Astrocyte (in vitro differentiated cells and primary cell): ENCODE measurements around the gene GIT1. TPM values are rescaled to one million over a fixed set of nuclear protein-coding genes. Genes with fewer than 3 reads are reported as not detected.

Experiments
- DNase-seq: peaks from one replicate; pipeline ENCODE4 v3.0.0-alpha.2; 2010; ENCODE audit warnings: low read depth
- FAIRE-seq: peaks from 2 replicates; lab custom pipeline; 2011; peaks lifted over from hg19 to GRCh38; lab: Jason Lieb, UNC
- H2AFZ ChIP-seq: 2 replicates; pipeline ENCODE4 v1.6.0; 2012; ENCODE audit warnings: low read depth, low read length, inconsistent platforms
- H3K27ac ChIP-seq: 2 replicates; pipeline ENCODE4 v1.5.1; 2011; ENCODE audit warnings: low read depth, low read length, inconsistent platforms
- H3K27me3 ChIP-seq: 2 replicates; pipeline ENCODE4 v1.6.0; 2011; ENCODE audit warnings: low read length, inconsistent platforms; ENCODE audit not compliant: insufficient read depth
- H3K36me3 ChIP-seq: 2 replicates; pipeline ENCODE4 v1.5.1; 2011; ENCODE audit warnings: low read length, inconsistent platforms; ENCODE audit not compliant: insufficient read depth
- H3K4me1 ChIP-seq: 2 replicates; pipeline ENCODE4 v1.5.1; 2011; ENCODE audit warnings: low read length, inconsistent platforms; ENCODE audit not compliant: insufficient read depth
- H3K4me2 ChIP-seq: 2 replicates; pipeline ENCODE4 v1.6.0; 2012; ENCODE audit warnings: low read length, inconsistent platforms
- H3K4me3 ChIP-seq: 2 replicates; pipeline ENCODE4 v1.5.1; 2011; ENCODE audit warnings: low read depth, mild to moderate bottlenecking, low read length, inconsistent platforms; ENCODE audit not compliant: insufficient read depth
- H3K79me2 ChIP-seq: 2 replicates; pipeline ENCODE4 v1.6.0; 2012; ENCODE audit warnings: mild to moderate bottlenecking, low read length, inconsistent platforms; ENCODE audit not compliant: insufficient read depth
- H3K9ac ChIP-seq: 2 replicates; pipeline ENCODE4 v1.6.0; 2012; ENCODE audit warnings: mild to moderate bottlenecking, low read length, inconsistent platforms
- H3K9me3 ChIP-seq: 2 replicates; pipeline ENCODE4 v1.5.1; 2012; ENCODE audit warnings: low read depth, mild to moderate bottlenecking, low read length, inconsistent platforms; ENCODE audit not compliant: insufficient read depth
- H4K20me1 ChIP-seq: 2 replicates; pipeline ENCODE4 v1.6.0; 2012; ENCODE audit warnings: low read length, inconsistent platforms; ENCODE audit not compliant: insufficient read depth
- H3K27ac Mint-ChIP-seq: one replicate; pipeline ENCODE4 v1.8.0; 2021; ENCODE audit warnings: mild to moderate bottlenecking, mixed read lengths; ENCODE audit not compliant: unreplicated experiment
- H3K27me3 Mint-ChIP-seq: one replicate; pipeline ENCODE4 v1.8.0; 2021; ENCODE audit warnings: low read depth, mixed read lengths; ENCODE audit not compliant: unreplicated experiment
- H3K36me3 Mint-ChIP-seq: one replicate; pipeline ENCODE4 v1.8.0; 2021; ENCODE audit warnings: low read depth, mixed read lengths; ENCODE audit not compliant: unreplicated experiment
- H3K4me1 Mint-ChIP-seq: one replicate; pipeline ENCODE4 v1.8.0; 2021; ENCODE audit warnings: low read depth, mixed read lengths; ENCODE audit not compliant: unreplicated experiment
- H3K4me3 Mint-ChIP-seq: one replicate; pipeline ENCODE4 v1.8.0; 2021; ENCODE audit warnings: mild to moderate bottlenecking, moderate library complexity, mixed read lengths; ENCODE audit not compliant: unreplicated experiment
- H3K9me3 Mint-ChIP-seq: one replicate; pipeline ENCODE4 v1.8.0; 2021; ENCODE audit warnings: mild to moderate bottlenecking, mixed read lengths; ENCODE audit not compliant: unreplicated experiment
- EZH2 ChIP-seq: IDR thresholded peaks from 2 replicates; pipeline ENCODE4 v1.6.1; 2012; ENCODE audit warnings: mild to moderate bottlenecking, low read length, inconsistent platforms; ENCODE audit not compliant: insufficient read depth
- total RNA-seq: library from RNA; stranded (reverse); gene quantifications from 2 replicates; pipeline ENCODE4 v1.2.1, GENCODE V29; 2021
- TF ChIP-seq, protein P1 (sequence below): IDR thresholded peaks from 2 replicates; pipeline ENCODE4 v1.5.1; 2011; ENCODE audit warnings: low read depth, mild to moderate bottlenecking, inconsistent platforms, low read length, moderate library complexity; ENCODE audit not compliant: insufficient read depth

GIT1 gene
- total RNA-seq, 1 donor from 2014 or later: 52.2 TPM

DNA sequence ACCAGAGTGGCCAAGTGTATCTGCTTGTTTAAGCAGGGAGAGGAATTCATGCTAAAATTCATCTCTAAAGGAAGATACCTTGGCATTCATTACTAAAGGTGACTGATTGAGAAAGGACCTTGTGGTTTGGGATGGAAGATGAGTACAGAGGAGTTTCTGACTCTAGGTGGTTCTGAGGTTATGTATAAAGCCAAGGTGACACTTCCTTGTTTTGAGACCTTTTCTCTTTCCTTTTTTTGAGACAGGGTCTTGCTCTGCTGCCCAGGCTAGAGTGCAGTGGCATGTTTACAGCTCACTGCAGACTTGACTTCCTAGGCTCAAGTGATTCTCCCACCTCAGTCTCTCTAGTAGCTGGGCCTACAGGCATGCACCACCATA lies 31.7 kb downstream of the GIT1 start:
- H3K4me2 ChIP-seq: no peak overlapping the region
- H3K4me1 ChIP-seq: no peaks in the 10 kb centered on the region
- H3K27me3 Mint-ChIP-seq: peaks cover 11% of the 10 kb centered on the region
- TF ChIP-seq, protein P1, sequence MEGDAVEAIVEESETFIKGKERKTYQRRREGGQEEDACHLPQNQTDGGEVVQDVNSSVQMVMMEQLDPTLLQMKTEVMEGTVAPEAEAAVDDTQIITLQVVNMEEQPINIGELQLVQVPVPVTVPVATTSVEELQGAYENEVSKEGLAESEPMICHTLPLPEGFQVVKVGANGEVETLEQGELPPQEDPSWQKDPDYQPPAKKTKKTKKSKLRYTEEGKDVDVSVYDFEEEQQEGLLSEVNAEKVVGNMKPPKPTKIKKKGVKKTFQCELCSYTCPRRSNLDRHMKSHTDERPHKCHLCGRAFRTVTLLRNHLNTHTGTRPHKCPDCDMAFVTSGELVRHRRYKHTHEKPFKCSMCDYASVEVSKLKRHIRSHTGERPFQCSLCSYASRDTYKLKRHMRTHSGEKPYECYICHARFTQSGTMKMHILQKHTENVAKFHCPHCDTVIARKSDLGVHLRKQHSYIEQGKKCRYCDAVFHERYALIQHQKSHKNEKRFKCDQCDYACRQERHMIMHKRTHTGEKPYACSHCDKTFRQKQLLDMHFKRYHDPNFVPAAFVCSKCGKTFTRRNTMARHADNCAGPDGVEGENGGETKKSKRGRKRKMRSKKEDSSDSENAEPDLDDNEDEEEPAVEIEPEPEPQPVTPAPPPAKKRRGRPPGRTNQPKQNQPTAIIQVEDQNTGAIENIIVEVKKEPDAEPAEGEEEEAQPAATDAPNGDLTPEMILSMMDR: no peak
- TF ChIP-seq EZH2: no peak
- no peak overlapping the region for H3K27ac ChIP-seq
- no peaks in the 10 kb centered on the region for H3K27me3 ChIP-seq
- H3K9me3 Mint-ChIP-seq: no peaks in the 10 kb centered on the region
- H3K4me1 Mint-ChIP-seq: peaks cover 2% of the 10 kb centered on the region
- no peaks in the 10 kb centered on the region for H3K9me3 ChIP-seq
- H3K79me2 ChIP-seq: no peaks in the 10 kb centered on the region
- H2AFZ ChIP-seq: no peak overlapping the region
- H3K4me3 Mint-ChIP-seq: no peak overlapping the region
- H4K20me1 ChIP-seq: peaks cover 2% of the 10 kb centered on the region
- no peak overlapping the region for H3K4me3 ChIP-seq
- H3K9ac ChIP-seq: no peak overlapping the region
- peaks cover 12% of the 10 kb centered on the region for H3K36me3 Mint-ChIP-seq
- DNase-seq: no peak
- H3K36me3 ChIP-seq: no peaks in the 10 kb centered on the region
- no peak for FAIRE-seq
- H3K27ac Mint-ChIP-seq: no peak overlapping the region

DNA sequence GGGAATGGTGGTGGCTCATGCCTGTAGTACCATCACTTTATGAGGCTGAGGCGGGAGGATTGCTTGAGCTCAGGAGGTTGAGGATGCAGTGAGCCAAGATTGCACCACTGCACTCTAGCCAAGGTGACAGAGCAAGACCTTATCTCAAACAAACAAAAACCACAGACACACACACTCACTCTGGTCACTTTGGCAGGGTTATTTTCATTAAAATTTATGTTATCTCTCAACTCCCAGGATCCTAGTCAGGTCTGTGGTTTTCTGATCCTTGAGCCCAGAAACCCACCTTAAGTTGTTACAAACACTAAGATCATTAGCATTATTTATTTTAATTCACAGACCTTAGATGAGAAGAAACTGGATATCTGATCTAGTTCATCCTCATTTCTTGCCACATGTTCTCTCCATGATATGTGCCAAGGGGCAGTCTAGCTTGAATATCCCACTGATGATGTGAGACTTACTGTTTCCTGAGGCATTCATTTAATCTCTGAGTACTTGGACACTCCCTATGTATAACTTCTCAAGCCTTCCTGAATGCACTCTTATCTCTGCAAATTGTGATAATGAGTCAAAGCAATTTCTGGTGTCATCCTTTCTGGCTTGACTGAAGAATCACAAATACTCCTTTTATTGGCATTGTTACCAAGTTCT lies 32.2 kb downstream of the GIT1 start:
- Histone ChIP-seq H3K79me2 (no peaks in the 10 kb centered on the region), H3K9ac (no peak overlapping the region), H3K4me2 (no peak overlapping the region), H2AFZ (no peak overlapping the region), H3K4me1 (no peaks in the 10 kb centered on the region), H3K36me3 (no peaks in the 10 kb centered on the region), H3K27ac (no peak overlapping the region), H4K20me1 (no peaks in the 10 kb centered on the region), H3K27me3 (no peaks in the 10 kb centered on the region), H3K9me3 (no peaks in the 10 kb centered on the region), H3K4me3 (no peak overlapping the region)
- Mint-ChIP-seq H3K27ac (no peak overlapping the region), H3K9me3 (no peaks in the 10 kb centered on the region), H3K4me3 (no peak overlapping the region), H3K27me3 (peaks cover 7% of the 10 kb centered on the region), H3K36me3 (peaks cover 7% of the 10 kb centered on the region), H3K4me1 (peaks cover 2% of the 10 kb centered on the region)
- DNase-seq (peak; percentile 66), FAIRE-seq (no peak)
- TF ChIP-seq, protein P1: no peak
- no peak for TF ChIP-seq EZH2

DNA sequence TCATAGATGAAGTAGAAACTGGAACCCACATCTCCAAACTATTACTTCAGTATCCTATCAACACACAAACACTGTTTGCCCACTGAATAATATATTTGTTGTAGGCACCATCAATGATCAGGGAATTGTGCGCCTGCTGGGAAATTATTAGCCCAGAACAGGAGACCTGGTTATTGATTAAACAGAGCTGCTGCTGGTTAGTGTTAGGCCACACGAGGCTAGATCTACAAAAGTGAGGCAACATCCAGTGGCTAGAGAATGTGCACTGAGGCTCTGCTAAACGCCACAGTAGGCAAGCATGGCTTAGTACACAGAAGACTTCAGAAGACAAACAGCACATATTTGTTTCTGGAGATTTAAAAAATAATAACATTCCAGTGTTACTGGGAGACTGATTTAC lies 33.6 kb downstream of the GIT1 start:
- no peak for TF ChIP-seq EZH2
- TF ChIP-seq, protein P1: no peak
- no peak overlapping the region for H3K4me3 Mint-ChIP-seq
- no peaks in the 10 kb centered on the region for H3K9me3 Mint-ChIP-seq
- no peak overlapping the region for H3K9ac ChIP-seq
- H3K4me1 ChIP-seq: no peaks in the 10 kb centered on the region
- H3K36me3 Mint-ChIP-seq: no peaks in the 10 kb centered on the region
- H3K4me2 ChIP-seq: no peak overlapping the region
- no peaks in the 10 kb centered on the region for H3K36me3 ChIP-seq
- no peaks in the 10 kb centered on the region for H4K20me1 ChIP-seq
- H2AFZ ChIP-seq: no peak overlapping the region
- FAIRE-seq (no peak), DNase-seq (no peak)
- peaks cover 2% of the 10 kb centered on the region for H3K27me3 Mint-ChIP-seq
- no peak overlapping the region for H3K4me3 ChIP-seq
- H3K4me1 Mint-ChIP-seq: peaks cover 2% of the 10 kb centered on the region
- H3K27ac ChIP-seq: no peak overlapping the region
- H3K79me2 ChIP-seq: no peaks in the 10 kb centered on the region
- no peaks in the 10 kb centered on the region for H3K27me3 ChIP-seq
- H3K27ac Mint-ChIP-seq: no peak overlapping the region
- no peaks in the 10 kb centered on the region for H3K9me3 ChIP-seq
